GM19438 (cell line): ENCODE measurements around the gene TMEM74B.

ENCODE experiments used
- ATAC-seq: cut with Tn5 transposase; IDR thresholded peaks from one replicate; pipeline ENCODE4 v1.9.1; 2021; ENCODE audit warnings: low read depth; ENCODE audit not compliant: unreplicated experiment

The TMEM74B gene

DNA sequence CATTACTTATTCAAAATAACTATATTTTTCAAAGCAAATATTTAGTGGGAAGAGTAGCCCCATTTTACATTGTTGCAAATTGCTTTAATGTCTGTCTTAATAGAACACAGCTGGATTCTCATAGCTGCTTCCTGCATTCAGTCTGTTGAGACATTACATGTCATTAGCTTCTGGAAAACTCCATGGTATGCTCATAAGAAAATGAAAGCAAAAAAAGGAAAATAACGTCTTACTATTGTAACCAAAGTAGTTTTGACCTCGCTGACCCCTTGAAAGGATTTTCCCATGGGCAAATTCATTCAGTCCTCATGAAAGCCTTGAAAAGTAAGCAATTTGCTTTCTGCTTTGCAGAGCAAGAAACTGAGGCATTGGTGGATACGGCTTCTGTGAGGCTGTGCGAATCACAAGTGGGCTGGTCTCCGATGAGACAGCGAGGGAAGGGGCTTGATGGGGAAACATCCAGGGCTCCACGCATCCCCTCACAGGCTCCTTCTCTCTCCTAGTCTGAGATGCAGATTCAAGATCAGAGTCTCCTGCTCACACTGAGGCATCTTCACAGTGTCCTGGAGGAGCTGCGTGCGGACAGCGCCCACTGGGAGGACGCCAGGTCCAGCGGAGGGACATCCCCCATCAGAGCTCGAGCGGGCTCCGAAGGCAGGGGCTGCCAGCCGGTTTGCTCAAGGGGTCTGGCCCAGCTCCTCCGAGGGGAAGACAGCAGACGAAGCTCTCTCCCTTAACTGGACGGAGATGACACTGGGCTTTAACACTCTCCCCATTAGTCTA is 21.8 kb upstream of the TMEM74B start:
- ATAC-seq, result no peak

DNA sequence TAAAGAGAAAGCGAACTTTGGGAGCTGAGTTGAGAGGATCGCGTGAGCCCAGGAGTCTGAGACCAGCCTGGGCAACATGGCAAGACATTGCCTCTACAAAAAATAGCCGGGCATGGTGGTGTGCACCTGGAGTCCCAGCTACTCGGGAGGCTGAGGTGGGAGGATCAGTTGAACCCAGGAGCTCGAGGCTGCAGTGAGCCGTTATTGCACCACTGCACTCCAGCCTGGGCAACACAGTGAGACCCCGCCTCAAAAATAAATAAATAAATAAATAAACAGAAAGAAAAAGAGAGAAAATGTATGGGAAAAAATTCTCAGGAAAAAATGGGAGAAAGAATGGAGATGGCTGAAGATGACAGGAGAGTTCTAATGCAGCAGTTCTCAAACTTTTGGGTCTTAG is 21.0 kb upstream of the TMEM74B start:
- ATAC-seq, result no peak

- no peak for ATAC-seq
These were observed 19.8 kb upstream of the TMEM74B start for GRCh38 chr20:1204576-1204975.

DNA sequence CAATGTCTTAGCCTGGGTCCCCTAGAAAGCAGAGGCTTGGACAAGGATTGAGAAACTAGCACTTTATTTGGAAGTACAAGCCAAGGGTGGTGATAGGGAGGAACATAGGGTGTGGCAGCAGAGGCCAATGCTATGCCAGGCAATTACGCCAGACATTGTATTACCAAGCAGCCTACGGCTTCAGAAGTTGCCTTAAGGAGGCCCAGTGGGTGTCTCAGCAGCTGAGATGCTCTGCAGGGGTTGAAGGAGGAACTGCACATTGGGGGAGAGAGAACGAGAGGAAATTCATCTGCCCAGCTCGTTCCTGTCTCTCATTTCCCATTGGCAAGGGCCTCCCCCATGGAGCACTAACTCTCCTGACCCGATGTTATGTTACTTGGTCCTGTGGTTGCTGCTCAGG is 19.3 kb upstream of the TMEM74B start:
- no peak for ATAC-seq

- no peak for ATAC-seq
These were observed 18.8 kb upstream of the TMEM74B start for GRCh38 chr20:1203630-1204029.

DNA sequence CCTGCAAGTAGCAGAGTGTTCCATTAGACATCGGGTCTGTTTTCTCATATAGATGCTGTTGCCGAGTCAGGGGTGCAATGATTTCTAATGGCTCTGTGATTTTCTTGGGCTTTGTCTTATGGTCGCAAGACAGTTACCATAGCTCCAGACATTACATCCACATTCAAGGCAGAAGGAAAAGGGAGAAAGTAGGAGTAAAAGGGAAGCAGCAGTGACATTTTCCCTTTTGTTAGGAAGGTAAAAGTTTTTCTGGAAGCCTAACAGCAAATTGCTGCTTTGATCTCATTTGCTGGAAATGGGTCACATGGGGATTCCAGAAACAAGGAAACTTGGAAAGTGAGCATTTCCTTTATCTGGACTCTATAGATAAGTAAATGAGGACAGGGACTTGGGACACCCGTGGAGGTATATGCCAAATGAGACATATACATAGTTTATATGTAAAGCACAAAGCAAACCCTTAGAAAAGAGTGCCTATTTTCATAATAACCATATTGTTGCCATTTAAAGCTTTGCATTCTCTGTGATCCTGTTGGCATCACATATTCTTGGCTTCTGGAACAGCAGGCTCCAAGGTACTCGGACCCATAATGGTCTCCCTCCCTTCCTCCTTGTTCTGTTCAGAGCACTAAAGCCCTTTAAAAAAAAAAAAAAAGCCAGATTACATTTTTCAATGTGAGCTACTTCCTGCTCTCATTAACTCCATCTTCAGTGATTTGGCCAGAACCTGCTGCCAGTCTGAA is 18.2 kb upstream of the TMEM74B start, which contains the start of gene C20orf202:
Gene C20orf202, plus strand, starts transcription at position 693 of the 743 bp plus-strand sequence. CDS start 132 bp downstream, outside the sequence.
- ATAC-seq, result no peak

DNA sequence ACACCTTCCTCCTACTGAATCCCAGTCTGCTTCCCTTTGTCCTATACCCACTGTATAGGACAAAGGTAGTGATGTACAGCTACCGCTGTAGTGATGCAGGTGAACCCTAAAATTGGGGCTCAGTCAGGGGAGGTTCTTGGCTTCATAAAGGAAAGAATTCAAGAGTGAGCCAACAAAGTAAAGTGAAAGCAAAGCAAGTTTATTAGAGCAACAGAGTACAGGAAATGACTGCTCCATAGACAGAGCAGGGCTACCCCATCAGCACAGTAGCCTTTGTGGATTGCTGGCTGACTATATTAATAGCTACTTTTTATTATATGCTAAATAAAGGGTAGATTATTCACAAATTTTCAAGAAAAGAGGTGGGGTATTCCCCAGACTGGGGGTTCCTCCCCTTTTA is 15.2 kb upstream of the TMEM74B start:
- no peak for ATAC-seq

- ATAC-seq, result no peak
These were observed 14.6 kb upstream of the TMEM74B start for GRCh38 chr20:1199212-1199873.

GRCh38 chr20:1198751-1199150 is 14.0 kb upstream of the TMEM74B start:
- ATAC-seq, result no peak

- no peak for ATAC-seq
These were observed 13.0 kb upstream of the TMEM74B start for GRCh38 chr20:1197801-1198200.

GRCh38 chr20:1196634-1197033 is 11.9 kb upstream of the TMEM74B start:
- no peak for ATAC-seq

- ATAC-seq, result no peak
These were observed 10.4 kb upstream of the TMEM74B start for GRCh38 chr20:1195226-1195625.

GRCh38 chr20:1191299-1191698 is 6.5 kb upstream of the TMEM74B start:
- ATAC-seq, result no peak

- ATAC-seq, result no peak
These were observed 6.1 kb upstream of the TMEM74B start for GRCh38 chr20:1190847-1191246.

- no peak for ATAC-seq
These were observed 5.0 kb upstream of the TMEM74B start for GRCh38 chr20:1189827-1190226.

GRCh38 chr20:1188347-1188746 is 3.6 kb upstream of the TMEM74B start:
- no peak for ATAC-seq

DNA sequence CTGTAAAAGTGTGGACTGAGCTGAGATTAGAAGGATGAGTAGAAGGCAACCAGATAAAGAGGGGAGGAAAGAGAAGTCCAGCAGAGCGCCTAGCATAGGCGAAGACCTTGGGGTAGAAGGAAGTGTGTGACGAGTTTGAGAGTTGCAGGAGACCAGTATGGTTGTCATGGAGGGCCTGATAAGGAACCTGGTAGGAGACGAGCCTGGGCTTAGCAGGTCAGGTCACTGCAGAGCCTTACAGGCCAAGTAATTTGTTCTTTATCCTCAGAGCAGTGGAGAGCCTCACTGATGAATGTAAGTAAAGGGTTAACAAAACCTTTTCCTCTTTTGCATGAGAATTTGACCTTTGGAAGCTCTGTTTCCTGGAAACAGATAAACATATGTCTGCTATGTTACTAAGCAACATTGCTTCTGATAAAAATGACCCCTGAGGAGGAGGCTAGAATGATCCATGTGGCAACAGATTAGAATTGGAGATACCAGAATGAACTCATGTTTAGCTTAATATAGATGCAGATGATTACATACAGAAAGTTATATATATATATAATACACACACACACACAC is 2.9 kb upstream of the TMEM74B start:
- no peak for ATAC-seq

DNA sequence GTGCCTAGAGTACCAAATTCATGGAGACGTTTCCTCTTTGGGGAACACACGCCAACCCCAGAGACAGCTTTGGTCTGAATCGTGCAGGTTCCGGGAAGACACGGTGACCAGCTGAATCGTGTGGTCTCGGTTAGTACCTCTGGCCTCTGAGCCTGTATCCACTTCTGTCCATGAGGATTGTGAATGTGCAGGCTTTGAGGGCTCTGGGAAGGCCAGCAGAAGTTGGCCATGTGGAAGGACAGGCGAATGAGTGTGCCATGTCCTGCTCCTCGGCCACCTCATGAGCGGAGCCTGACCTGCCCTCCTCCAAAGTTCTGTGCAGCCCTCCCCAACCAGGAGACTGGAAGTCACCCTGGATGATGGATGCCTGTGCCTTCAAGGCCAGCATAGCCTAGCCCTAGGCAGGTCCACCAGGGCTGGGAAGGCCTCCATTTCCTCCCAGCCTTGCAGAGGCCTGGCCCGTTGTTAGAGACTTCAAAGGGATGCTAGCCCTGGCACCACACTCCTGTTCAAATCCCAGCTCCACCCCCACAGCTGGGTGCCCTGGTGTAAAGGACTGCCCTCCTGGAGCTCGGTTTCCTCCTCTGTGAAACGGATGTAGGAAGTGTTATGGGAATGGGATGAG is 1.7 kb upstream of the TMEM74B start:
- no peak for ATAC-seq

- ATAC-seq, result no peak
These were observed 1.1 kb upstream of the TMEM74B start for GRCh38 chr20:1185790-1186334.

DNA sequence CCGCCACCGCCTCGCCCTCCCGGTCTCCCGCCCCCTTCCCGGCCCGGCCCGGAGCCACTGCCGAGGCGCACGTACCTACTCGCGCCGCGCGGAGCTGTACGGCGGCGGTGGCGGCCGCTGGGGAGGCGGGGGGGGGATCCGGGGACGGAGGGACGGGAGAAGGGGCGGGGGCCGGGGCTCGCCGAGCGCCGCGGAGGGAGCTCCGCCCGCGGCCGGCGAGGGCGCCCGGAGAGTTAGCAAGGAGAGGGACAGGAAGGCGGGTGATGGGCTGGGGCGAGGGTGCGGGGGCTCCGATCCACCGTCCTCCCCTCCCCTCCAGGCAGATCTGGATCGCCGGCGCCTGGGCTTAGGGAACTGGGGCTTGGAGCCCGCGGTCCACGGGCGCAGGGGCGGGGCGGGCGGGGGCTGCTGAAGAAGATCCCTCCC is 548 bp upstream of the TMEM74B start:
- ATAC-seq, result no peak
